IPS-18a (cell line): ENCODE results near the gene MAP1B.

Experiments used
- H3K27ac ChIP-seq: one replicate; pipeline ENCODE4 v1.5.1; 2013; ENCODE audit warnings: low read length
- H3K27me3 ChIP-seq: one replicate; pipeline ENCODE4 v1.6.1; 2013; ENCODE audit warnings: mild to moderate bottlenecking, low read length; ENCODE audit not compliant: control insufficient read depth, insufficient read depth
- H3K36me3 ChIP-seq: one replicate; pipeline ENCODE4 v1.6.1; 2013; ENCODE audit warnings: low read depth, low read length; ENCODE audit not compliant: control insufficient read depth
- H3K4me1 ChIP-seq: one replicate; pipeline ENCODE4 v1.6.1; 2013; ENCODE audit warnings: low read depth, low read length; ENCODE audit not compliant: control insufficient read depth
- H3K4me3 ChIP-seq: one replicate; pipeline ENCODE4 v1.5.1; 2013; ENCODE audit warnings: low read length
- H3K9ac ChIP-seq: one replicate; pipeline ENCODE4 v1.6.1; 2013; ENCODE audit warnings: mild to moderate bottlenecking, low read length, moderate library complexity
- H3K9me3 ChIP-seq: one replicate; pipeline ENCODE4 v1.6.1; 2013; ENCODE audit warnings: low read depth, low read length; ENCODE audit not compliant: control insufficient read depth

Gene MAP1B

GRCh38 chr5:72203251-72203845 lies 96.1 kb downstream of the MAP1B start:
- H3K9ac ChIP-seq: no peak overlapping the region
- peaks cover 71% of the 10 kb centered on the region for H3K36me3 ChIP-seq
- H3K27me3 ChIP-seq: no peaks in the 10 kb centered on the region
- no peak overlapping the region for H3K4me3 ChIP-seq
- peaks cover 5% of the 10 kb centered on the region for H3K4me1 ChIP-seq
- no peaks in the 10 kb centered on the region for H3K9me3 ChIP-seq
- no peak overlapping the region for H3K27ac ChIP-seq

GRCh38 chr5:72204946-72205345 lies 97.7 kb downstream of the MAP1B start:
- no peak overlapping the region for H3K4me3 ChIP-seq
- peaks cover 21% of the 10 kb centered on the region for H3K4me1 ChIP-seq
- H3K36me3 ChIP-seq: peaks cover 57% of the 10 kb centered on the region
- no peaks in the 10 kb centered on the region for H3K27me3 ChIP-seq
- no peak overlapping the region for H3K9ac ChIP-seq
- H3K9me3 ChIP-seq: no peaks in the 10 kb centered on the region
- no peak overlapping the region for H3K27ac ChIP-seq

GRCh38 chr5:72205431-72206009 lies 98.2 kb downstream of the MAP1B start:
- H3K36me3 ChIP-seq: peaks cover 51% of the 10 kb centered on the region
- H3K27ac ChIP-seq: no peak overlapping the region
- H3K4me1 ChIP-seq: peaks cover 26% of the 10 kb centered on the region
- H3K27me3 ChIP-seq: no peaks in the 10 kb centered on the region
- no peak overlapping the region for H3K4me3 ChIP-seq
- H3K9ac ChIP-seq: no peak overlapping the region
- no peaks in the 10 kb centered on the region for H3K9me3 ChIP-seq

- Histone ChIP-seq H3K9me3 (no peaks in the 10 kb centered on the region), H3K4me1 (peaks cover 32% of the 10 kb centered on the region), H3K27me3 (no peaks in the 10 kb centered on the region), H3K27ac (no peak overlapping the region), H3K9ac (no peak overlapping the region), H3K36me3 (peaks cover 51% of the 10 kb centered on the region), H3K4me3 (no peak overlapping the region)
These were observed 98.9 kb downstream of the MAP1B start for GRCh38 chr5:72206160-72206559.

- Histone ChIP-seq H3K27ac (no peak overlapping the region), H3K9me3 (no peaks in the 10 kb centered on the region), H3K4me1 (peaks cover 34% of the 10 kb centered on the region), H3K36me3 (peaks cover 51% of the 10 kb centered on the region), H3K27me3 (peaks cover 2% of the 10 kb centered on the region), H3K9ac (no peak overlapping the region), H3K4me3 (no peak overlapping the region)
These were observed 99.7 kb downstream of the MAP1B start for GRCh38 chr5:72206994-72207393.

GRCh38 chr5:72208324-72208926 lies 101.2 kb downstream of the MAP1B start:
- peaks cover 43% of the 10 kb centered on the region for H3K36me3 ChIP-seq
- peaks cover 39% of the 10 kb centered on the region for H3K4me1 ChIP-seq
- no peak overlapping the region for H3K4me3 ChIP-seq
- no peaks in the 10 kb centered on the region for H3K9me3 ChIP-seq
- peaks cover 4% of the 10 kb centered on the region for H3K27me3 ChIP-seq
- H3K9ac ChIP-seq: no peak overlapping the region
- H3K27ac ChIP-seq: no peak overlapping the region

- Histone ChIP-seq H3K27me3 (peaks cover 4% of the 10 kb centered on the region), H3K36me3 (peaks cover 33% of the 10 kb centered on the region), H3K9me3 (no peaks in the 10 kb centered on the region), H3K9ac (no peak overlapping the region), H3K4me1 (peaks cover 39% of the 10 kb centered on the region), H3K4me3 (no peak overlapping the region), H3K27ac (no peak overlapping the region)
These were observed 102.2 kb downstream of the MAP1B start for GRCh38 chr5:72209147-72210115.

- Histone ChIP-seq H3K27me3 (peaks cover 4% of the 10 kb centered on the region), H3K9me3 (no peaks in the 10 kb centered on the region), H3K27ac (no peak overlapping the region), H3K9ac (no peak overlapping the region), H3K36me3 (peaks cover 16% of the 10 kb centered on the region), H3K4me1 (peaks cover 39% of the 10 kb centered on the region), H3K4me3 (no peak overlapping the region)
These were observed 103.8 kb downstream of the MAP1B start for GRCh38 chr5:72210888-72211678.

GRCh38 chr5:72212171-72212570 lies 104.9 kb downstream of the MAP1B start:
- Histone ChIP-seq H3K27ac (no peak overlapping the region), H3K4me1 (peaks cover 39% of the 10 kb centered on the region), H3K4me3 (no peak overlapping the region), H3K36me3 (peaks cover 6% of the 10 kb centered on the region), H3K27me3 (peaks cover 4% of the 10 kb centered on the region), H3K9me3 (no peaks in the 10 kb centered on the region), H3K9ac (no peak overlapping the region)

GRCh38 chr5:72213482-72213881 lies 106.2 kb downstream of the MAP1B start:
- peaks cover 4% of the 10 kb centered on the region for H3K27me3 ChIP-seq
- H3K4me1 ChIP-seq: peaks cover 33% of the 10 kb centered on the region
- H3K9ac ChIP-seq: no peak overlapping the region
- H3K4me3 ChIP-seq: no peak overlapping the region
- H3K27ac ChIP-seq: no peak overlapping the region
- H3K36me3 ChIP-seq: peaks cover 8% of the 10 kb centered on the region
- no peaks in the 10 kb centered on the region for H3K9me3 ChIP-seq

- peaks cover 26% of the 10 kb centered on the region for H3K4me1 ChIP-seq
- H3K36me3 ChIP-seq: peaks cover 14% of the 10 kb centered on the region
These were observed 106.9 kb downstream of the MAP1B start for GRCh38 chr5:72214168-72214567.

More at GRCh38 chr5:72214168-72214567, 106.9 kb downstream of the MAP1B start:
- Histone ChIP-seq H3K27me3 (peaks cover 4% of the 10 kb centered on the region), H3K4me3 (no peak overlapping the region), H3K9ac (no peak overlapping the region), H3K27ac (no peak overlapping the region), H3K9me3 (no peaks in the 10 kb centered on the region)
